H1 (cell line): Measurements from ENCODE around the gene MRPS27. TPM values are rescaled to one million over a fixed set of nuclear protein-coding genes. Genes with fewer than 3 reads are reported as not detected.

Experiments used
- BACH1 ChIP-seq: IDR thresholded peaks from 2 replicates; pipeline ENCODE4 v1.6.1; 2012; ENCODE audit warnings: low read length, improper control_type of control experiment
- CHD1 ChIP-seq: IDR thresholded peaks from 2 replicates; pipeline ENCODE4 v1.6.1; 2012; ENCODE audit warnings: low read depth, low read length, improper control_type of control experiment
- HDAC6 ChIP-seq: IDR thresholded peaks from one replicate; pipeline ENCODE4 v1.7.1; 2012; ENCODE audit warnings: low read depth, mild to moderate bottlenecking, inconsistent platforms, low read length, moderate library complexity
- KDM4A ChIP-seq: IDR thresholded peaks from one replicate; pipeline ENCODE4 v1.7.1; 2012; ENCODE audit warnings: low read depth, mild to moderate bottlenecking, moderate library complexity, low read length, inconsistent platforms; ENCODE audit not compliant: severe bottlenecking
- MAFK ChIP-seq: IDR thresholded peaks from 2 replicates; pipeline ENCODE4 v1.6.1; 2012; ENCODE audit warnings: low read depth, mild to moderate bottlenecking, improper control_type of control experiment, low read length
- NANOG ChIP-seq: IDR thresholded peaks from 2 replicates; pipeline ENCODE4 v1.6.1; 2011; ENCODE audit warnings: low read length, low read depth, mild to moderate bottlenecking, inconsistent platforms; ENCODE audit not compliant: insufficient read depth, poor library complexity, severe bottlenecking
- SUZ12 ChIP-seq: fragments of 200-600 bp; sonication (generic); IDR thresholded peaks from 2 replicates; pipeline ENCODE4 v1.6.1; 2012; ENCODE audit warnings: mild to moderate bottlenecking, inconsistent platforms, low read length, moderate library complexity, mixed read lengths
- TAF1 ChIP-seq: IDR thresholded peaks from 2 replicates; pipeline ENCODE4 v1.6.1; 2011; ENCODE audit warnings: mild to moderate bottlenecking, low read depth, low read length
- YY1 ChIP-seq: IDR thresholded peaks from 2 replicates; pipeline ENCODE4 v1.6.1; 2011; ENCODE audit warnings: low read depth, mild to moderate bottlenecking, low read length
- ZNF274 ChIP-seq: IDR thresholded peaks from 2 replicates; pipeline ENCODE4 v1.7.0; 2012; ENCODE audit warnings: low read length, borderline replicate concordance; ENCODE audit errors: extremely low read depth
- polyA plus RNA-seq, 7 experiments: library from polyadenylated mRNA; depleted of rRNA in 3 of 7; stranded (reverse) in 5 of 7; unstranded in 2 of 7; fragments of >200 nt in 5 of 7; fragments of 200-250 nt in 2 of 7; gene quantifications; 1 replicate in 5 of 7; 2 replicates in 1 of 7; 4 replicates in 1 of 7; pipeline versions ENCODE4 v1.2.1 to v1.2.3, GENCODE V29; 2011 to 2013; ENCODE audit warnings: missing spikeins in 2 of 7, mixed read lengths in 2 of 7
- total RNA-seq: library from RNA; stranded (reverse); fragmentation: NEBNext Ultra II Directional; extraction: Animal tissue kit (Norgen Biotek cat#: 25700); gene quantifications from 2 replicates; pipeline ENCODE4 v1.2.1, GENCODE V29; 2021
- TF ChIP-seq, protein P1 (sequence below): fragments of 300-600 bp; sonication (generic); IDR thresholded peaks from 2 replicates; pipeline ENCODE4 v1.7.1; 2012; ENCODE audit warnings: low read length, moderate library complexity, mild to moderate bottlenecking, inconsistent platforms; ENCODE audit not compliant: insufficient replicate concordance
- TF ChIP-seq, protein P2 (sequence below): IDR thresholded peaks from 2 replicates; pipeline ENCODE4 v1.6.1; 2011; ENCODE audit warnings: low read depth, mild to moderate bottlenecking, low read length; ENCODE audit not compliant: insufficient read depth

Gene MRPS27
- total and polyA plus RNA-seq, 2 of the 8 experiments (the other 6 are each of a cell fraction or from before 2014, with no cell fraction given): 93.2 to 102 TPM

DNA sequence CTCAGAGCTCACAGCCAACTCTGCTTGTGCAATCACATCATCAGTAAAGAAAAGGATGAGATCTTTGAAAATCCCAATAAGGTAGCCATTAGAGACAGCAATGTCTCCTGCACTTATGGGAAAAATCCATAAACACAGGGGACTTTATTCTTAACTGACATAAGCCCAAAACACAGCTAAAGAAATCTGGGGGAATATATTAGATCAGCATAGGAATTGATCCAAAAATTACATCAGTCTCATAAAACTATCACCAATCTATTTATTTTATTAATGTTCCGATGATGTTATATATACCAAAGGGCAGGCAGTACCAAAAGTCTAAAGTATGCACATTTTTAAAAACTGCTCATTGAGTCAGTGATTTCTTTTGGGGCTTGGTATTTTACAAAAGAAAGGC is 6.9 kb downstream of the MRPS27 start (continued):
- TF ChIP-seq, protein P1, sequence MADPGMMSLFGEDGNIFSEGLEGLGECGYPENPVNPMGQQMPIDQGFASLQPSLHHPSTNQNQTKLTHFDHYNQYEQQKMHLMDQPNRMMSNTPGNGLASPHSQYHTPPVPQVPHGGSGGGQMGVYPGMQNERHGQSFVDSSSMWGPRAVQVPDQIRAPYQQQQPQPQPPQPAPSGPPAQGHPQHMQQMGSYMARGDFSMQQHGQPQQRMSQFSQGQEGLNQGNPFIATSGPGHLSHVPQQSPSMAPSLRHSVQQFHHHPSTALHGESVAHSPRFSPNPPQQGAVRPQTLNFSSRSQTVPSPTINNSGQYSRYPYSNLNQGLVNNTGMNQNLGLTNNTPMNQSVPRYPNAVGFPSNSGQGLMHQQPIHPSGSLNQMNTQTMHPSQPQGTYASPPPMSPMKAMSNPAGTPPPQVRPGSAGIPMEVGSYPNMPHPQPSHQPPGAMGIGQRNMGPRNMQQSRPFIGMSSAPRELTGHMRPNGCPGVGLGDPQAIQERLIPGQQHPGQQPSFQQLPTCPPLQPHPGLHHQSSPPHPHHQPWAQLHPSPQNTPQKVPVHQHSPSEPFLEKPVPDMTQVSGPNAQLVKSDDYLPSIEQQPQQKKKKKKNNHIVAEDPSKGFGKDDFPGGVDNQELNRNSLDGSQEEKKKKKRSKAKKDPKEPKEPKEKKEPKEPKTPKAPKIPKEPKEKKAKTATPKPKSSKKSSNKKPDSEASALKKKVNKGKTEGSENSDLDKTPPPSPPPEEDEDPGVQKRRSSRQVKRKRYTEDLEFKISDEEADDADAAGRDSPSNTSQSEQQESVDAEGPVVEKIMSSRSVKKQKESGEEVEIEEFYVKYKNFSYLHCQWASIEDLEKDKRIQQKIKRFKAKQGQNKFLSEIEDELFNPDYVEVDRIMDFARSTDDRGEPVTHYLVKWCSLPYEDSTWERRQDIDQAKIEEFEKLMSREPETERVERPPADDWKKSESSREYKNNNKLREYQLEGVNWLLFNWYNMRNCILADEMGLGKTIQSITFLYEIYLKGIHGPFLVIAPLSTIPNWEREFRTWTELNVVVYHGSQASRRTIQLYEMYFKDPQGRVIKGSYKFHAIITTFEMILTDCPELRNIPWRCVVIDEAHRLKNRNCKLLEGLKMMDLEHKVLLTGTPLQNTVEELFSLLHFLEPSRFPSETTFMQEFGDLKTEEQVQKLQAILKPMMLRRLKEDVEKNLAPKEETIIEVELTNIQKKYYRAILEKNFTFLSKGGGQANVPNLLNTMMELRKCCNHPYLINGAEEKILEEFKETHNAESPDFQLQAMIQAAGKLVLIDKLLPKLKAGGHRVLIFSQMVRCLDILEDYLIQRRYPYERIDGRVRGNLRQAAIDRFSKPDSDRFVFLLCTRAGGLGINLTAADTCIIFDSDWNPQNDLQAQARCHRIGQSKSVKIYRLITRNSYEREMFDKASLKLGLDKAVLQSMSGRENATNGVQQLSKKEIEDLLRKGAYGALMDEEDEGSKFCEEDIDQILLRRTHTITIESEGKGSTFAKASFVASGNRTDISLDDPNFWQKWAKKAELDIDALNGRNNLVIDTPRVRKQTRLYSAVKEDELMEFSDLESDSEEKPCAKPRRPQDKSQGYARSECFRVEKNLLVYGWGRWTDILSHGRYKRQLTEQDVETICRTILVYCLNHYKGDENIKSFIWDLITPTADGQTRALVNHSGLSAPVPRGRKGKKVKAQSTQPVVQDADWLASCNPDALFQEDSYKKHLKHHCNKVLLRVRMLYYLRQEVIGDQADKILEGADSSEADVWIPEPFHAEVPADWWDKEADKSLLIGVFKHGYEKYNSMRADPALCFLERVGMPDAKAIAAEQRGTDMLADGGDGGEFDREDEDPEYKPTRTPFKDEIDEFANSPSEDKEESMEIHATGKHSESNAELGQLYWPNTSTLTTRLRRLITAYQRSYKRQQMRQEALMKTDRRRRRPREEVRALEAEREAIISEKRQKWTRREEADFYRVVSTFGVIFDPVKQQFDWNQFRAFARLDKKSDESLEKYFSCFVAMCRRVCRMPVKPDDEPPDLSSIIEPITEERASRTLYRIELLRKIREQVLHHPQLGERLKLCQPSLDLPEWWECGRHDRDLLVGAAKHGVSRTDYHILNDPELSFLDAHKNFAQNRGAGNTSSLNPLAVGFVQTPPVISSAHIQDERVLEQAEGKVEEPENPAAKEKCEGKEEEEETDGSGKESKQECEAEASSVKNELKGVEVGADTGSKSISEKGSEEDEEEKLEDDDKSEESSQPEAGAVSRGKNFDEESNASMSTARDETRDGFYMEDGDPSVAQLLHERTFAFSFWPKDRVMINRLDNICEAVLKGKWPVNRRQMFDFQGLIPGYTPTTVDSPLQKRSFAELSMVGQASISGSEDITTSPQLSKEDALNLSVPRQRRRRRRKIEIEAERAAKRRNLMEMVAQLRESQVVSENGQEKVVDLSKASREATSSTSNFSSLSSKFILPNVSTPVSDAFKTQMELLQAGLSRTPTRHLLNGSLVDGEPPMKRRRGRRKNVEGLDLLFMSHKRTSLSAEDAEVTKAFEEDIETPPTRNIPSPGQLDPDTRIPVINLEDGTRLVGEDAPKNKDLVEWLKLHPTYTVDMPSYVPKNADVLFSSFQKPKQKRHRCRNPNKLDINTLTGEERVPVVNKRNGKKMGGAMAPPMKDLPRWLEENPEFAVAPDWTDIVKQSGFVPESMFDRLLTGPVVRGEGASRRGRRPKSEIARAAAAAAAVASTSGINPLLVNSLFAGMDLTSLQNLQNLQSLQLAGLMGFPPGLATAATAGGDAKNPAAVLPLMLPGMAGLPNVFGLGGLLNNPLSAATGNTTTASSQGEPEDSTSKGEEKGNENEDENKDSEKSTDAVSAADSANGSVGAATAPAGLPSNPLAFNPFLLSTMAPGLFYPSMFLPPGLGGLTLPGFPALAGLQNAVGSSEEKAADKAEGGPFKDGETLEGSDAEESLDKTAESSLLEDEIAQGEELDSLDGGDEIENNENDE: no peak
- no peak for TF ChIP-seq SUZ12
- TF ChIP-seq TAF1: no peak
- TF ChIP-seq HDAC6: no peak
- TF ChIP-seq YY1: no peak
- TF ChIP-seq KDM4A: no peak
- TF ChIP-seq CHD1: no peak
- no peak for TF ChIP-seq BACH1
- no peak for TF ChIP-seq MAFK
- no peak for TF ChIP-seq NANOG
- TF ChIP-seq, protein P2, sequence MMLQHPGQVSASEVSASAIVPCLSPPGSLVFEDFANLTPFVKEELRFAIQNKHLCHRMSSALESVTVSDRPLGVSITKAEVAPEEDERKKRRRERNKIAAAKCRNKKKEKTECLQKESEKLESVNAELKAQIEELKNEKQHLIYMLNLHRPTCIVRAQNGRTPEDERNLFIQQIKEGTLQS: no peak
- no peak for TF ChIP-seq ZNF274
